ENCODE measurements around the gene MSMB. TPM values are rescaled to one million over a fixed set of nuclear protein-coding genes. Genes with fewer than 3 reads are reported as not detected.
A peak's percentile ranks its signal among the peaks of the same experiment; 100 is the strongest.

Gene MSMB
- total and polyA plus RNA-seq, 7 experiments from 2014 or later: not detected

DNA sequence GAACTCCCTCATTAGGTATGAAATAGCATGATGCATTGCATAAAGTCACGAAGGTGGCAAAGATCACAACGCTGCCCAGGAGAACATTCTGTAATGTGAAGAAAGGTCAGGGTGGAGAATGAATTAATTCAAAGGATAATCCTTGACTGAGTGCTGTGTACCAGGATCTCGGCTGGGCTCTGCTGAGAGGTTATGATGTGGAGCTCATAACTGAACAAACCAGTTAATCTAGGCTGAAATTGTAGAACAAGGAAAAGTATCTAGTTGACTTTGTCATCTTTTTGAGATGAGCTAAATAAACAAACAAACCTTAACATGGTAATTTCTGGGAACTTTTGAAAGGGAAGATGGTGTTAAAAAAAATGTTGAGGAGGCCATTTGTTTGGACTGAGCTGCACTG is 6.1 kb downstream of the MSMB start:
- ATAC-seq: no peak
- Mint-ChIP-seq H3K36me3 (no peaks in the 10 kb centered on the region), H3K4me3 (no peak overlapping the region), H3K27ac (no peak overlapping the region), H3K27me3 (peaks cover 0 to 23% (median 0%) of the 10 kb centered on the region in 5 donors), H3K9me3 (no peaks in the 10 kb centered on the region), H3K4me1 (peaks cover 0 to 5% (median 0%) of the 10 kb centered on the region in 7 donors)
- ChIA-PET CTCF (interaction anchor here (1.6 kb wide), 1 partner anchor 11 kb away, joined by 4 read pairs; no protein-coding TSS in a partner anchor), POLR2A (no interaction called here)
- no peaks in the 10 kb centered on the region for H3K9me3 ChIP-seq (ENCODE audit: control insufficient read depth in 2 of 3, low read length in 3 of 3)
- no peak overlapping the region for H3K4me3 ChIP-seq (ENCODE audit: low read length)
- no peak for DNase-seq
- no peak overlapping the region for H3K27ac ChIP-seq (ENCODE audit: low read depth, low read length)
- H3K27me3 ChIP-seq (ENCODE audit: control insufficient read depth in 2 of 2, insufficient read depth in 2 of 2, low read length in 2 of 2): no peaks in the 10 kb centered on the region
- intact Hi-C loops (cut with micrococcal nuclease): no loop called here
- H3K36me3 ChIP-seq (ENCODE audit: control insufficient read depth in 2 of 3, insufficient read depth in 3 of 3, low read length in 3 of 3): no peaks in the 10 kb centered on the region
- H3K4me1 ChIP-seq (ENCODE audit: control insufficient read depth in 2 of 2, insufficient read depth in 2 of 2, low read length in 2 of 2): no peaks in the 10 kb centered on the region

DNA sequence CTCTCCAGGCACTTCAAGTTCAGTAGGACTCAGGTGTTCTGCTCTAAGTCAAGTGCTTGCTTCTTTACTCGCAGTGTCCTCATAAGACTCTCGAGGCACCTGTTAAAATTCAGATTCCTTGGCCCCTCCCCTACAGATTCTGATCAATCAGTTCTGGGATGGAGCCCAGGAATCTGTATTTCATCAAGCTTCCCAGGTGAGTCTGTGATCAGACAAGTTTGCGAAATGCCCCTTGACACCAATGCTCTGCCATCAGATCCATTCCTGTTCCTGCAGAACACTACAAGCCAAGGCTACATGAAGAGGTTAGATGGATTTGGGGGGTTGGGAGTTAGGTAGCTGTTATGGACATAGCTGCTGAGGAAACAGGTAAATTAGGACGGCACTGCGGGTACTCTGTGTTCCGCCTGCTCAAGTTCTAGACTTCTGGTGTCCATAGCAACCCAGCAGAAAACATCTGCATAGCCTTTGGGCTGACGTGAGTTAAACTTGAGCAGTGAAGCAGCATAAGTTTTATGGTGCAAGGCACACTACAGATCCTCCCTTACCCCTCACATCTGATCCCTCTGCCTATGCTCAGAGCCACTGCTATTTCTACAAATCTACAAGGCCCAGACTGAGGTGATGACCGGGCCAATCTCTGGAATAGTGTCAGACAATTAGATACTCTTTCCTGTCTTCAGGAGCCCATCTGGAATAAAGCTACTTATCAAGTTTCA is 8.8 kb downstream of the MSMB start:
- Histone ChIP-seq H3K27me3 (ENCODE audit: control insufficient read depth in 2 of 2, insufficient read depth in 2 of 2, low read length in 2 of 2) (no peaks in the 10 kb centered on the region), H3K4me1 (ENCODE audit: control insufficient read depth in 2 of 2, insufficient read depth in 2 of 2, low read length in 2 of 2) (no peaks in the 10 kb centered on the region), H3K9me3 (ENCODE audit: control insufficient read depth in 2 of 3, low read length in 3 of 3) (no peaks in the 10 kb centered on the region), H3K27ac (ENCODE audit: low read depth, low read length) (no peak overlapping the region), H3K36me3 (ENCODE audit: control insufficient read depth in 2 of 3, insufficient read depth in 3 of 3, low read length in 3 of 3) (no peaks in the 10 kb centered on the region), H3K4me3 (ENCODE audit: low read length) (no peak overlapping the region)
- no peak for ATAC-seq
- ChIA-PET POLR2A (interaction anchor here (0.6 to 0.7 kb wide), 2 partner anchors 8 to 9 kb away, joined by 3 to 4 read pairs; no protein-coding TSS in a partner anchor), CTCF (no interaction called here)
- H3K27me3 Mint-ChIP-seq: peaks cover 0 to 18% (median 0%) of the 10 kb centered on the region in 5 donors
- no peak overlapping the region for H3K4me3 Mint-ChIP-seq
- peak overlapping the region in 1 of 9 donors; percentile 33 for H3K27ac Mint-ChIP-seq
- no peak for DNase-seq
- intact Hi-C loops (cut with micrococcal nuclease): no loop called here
- H3K4me1 Mint-ChIP-seq: peaks cover 0 to 5% (median 1%) of the 10 kb centered on the region in 7 donors
- no peaks in the 10 kb centered on the region for H3K9me3 Mint-ChIP-seq
- no peaks in the 10 kb centered on the region for H3K36me3 Mint-ChIP-seq

DNA sequence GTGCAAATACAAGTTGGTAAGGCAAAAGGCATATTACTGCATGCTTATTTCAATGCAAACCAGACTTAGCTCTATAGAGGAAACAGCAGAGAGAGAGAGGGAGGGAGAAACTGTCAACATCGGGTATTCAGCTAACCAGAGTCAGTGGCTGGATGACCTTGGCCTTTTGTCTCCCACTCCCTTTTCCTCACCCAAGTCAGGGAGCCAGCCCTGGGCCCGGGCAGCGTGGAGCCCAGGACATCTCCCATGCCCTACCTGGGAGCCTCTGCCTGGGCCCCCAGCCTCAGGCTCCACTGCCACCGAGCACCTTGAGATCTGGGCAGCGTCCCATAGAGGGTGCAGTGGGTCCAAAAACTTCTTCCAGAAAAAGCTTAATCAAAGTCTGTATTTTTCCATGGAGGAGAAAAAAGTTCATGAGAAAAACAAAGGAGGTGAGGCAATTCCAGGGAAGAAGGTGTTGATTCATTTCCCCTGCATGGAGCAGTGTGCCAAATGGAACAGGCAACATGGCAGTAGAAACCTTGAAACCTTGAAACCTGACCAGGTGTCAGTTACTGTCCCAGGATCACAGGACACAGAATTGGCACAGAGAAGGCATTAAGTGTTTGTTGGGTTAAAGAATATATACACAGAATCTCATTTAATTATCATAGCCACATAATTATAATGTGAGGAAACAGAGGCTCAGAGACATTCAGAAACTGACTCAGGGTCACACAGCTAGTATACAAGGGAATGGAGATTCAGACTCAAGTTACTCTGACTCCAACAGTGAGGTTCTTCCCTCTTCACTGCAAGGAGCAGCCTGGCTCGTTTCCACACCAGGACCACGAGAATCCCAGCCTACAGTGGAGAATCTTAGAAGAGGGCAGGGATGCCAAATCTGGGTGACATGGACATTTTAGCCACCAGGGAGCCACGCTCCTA is 9.9 kb downstream of the MSMB start:
- ATAC-seq: no peak
- Mint-ChIP-seq H3K4me1 (peaks cover 0 to 12% (median 5%) of the 10 kb centered on the region in 7 donors), H3K36me3 (no peaks in the 10 kb centered on the region), H3K9me3 (peaks cover 0 to 2% (median 0%) of the 10 kb centered on the region in 11 donors), H3K27me3 (peaks cover 0 to 10% (median 0%) of the 10 kb centered on the region in 5 donors), H3K4me3 (no peak overlapping the region), H3K27ac (no peak overlapping the region)
- Histone ChIP-seq H3K27me3 (ENCODE audit: control insufficient read depth in 2 of 2, insufficient read depth in 2 of 2, low read length in 2 of 2) (no peaks in the 10 kb centered on the region), H3K9me3 (ENCODE audit: control insufficient read depth in 2 of 3, low read length in 3 of 3) (no peaks in the 10 kb centered on the region), H3K4me3 (ENCODE audit: low read length) (no peak overlapping the region), H3K36me3 (ENCODE audit: control insufficient read depth in 2 of 3, insufficient read depth in 3 of 3, low read length in 3 of 3) (no peaks in the 10 kb centered on the region), H3K27ac (ENCODE audit: low read depth, low read length) (no peak overlapping the region), H3K4me1 (ENCODE audit: control insufficient read depth in 2 of 2, insufficient read depth in 2 of 2, low read length in 2 of 2) (no peaks in the 10 kb centered on the region)
- ChIA-PET POLR2A (no interaction called here), CTCF (no interaction called here)
- intact Hi-C loops (cut with micrococcal nuclease): no loop called here
- DNase-seq: no peak

DNA sequence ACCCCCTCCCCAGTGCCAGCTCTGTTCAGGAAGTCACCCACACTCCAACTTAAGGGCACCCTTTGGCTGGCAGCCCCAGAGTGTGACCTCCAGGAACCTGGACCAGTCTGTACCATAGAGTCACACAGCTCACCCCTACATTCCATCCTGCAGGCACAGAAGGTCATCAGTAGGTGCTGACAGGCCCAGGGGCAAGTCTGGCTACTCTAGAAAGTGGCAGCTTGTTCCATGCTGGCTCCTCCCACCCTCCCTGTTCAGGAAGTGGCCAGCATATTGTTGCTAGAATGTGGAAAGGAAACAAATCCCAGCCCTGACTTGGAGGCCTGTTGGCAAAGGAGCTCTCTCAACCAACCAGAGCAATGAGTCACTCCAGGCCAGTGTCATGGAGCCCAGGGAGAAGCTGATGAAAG is 12.5 kb downstream of the MSMB start:
- no peak overlapping the region for H3K27ac ChIP-seq (ENCODE audit: low read depth, low read length)
- no peaks in the 10 kb centered on the region for H3K27me3 ChIP-seq (ENCODE audit: control insufficient read depth in 2 of 2, insufficient read depth in 2 of 2, low read length in 2 of 2)
- POLR2A ChIA-PET: no interaction called here
- no peaks in the 10 kb centered on the region for H3K36me3 Mint-ChIP-seq
- H3K36me3 ChIP-seq (ENCODE audit: control insufficient read depth in 2 of 3, insufficient read depth in 3 of 3, low read length in 3 of 3): peaks cover 0 to 5% (median 0%) of the 10 kb centered on the region in 3 experiments
- DNase-seq (no peak), ATAC-seq (no peak)
- no peak overlapping the region for H3K27ac Mint-ChIP-seq
- H3K4me1 Mint-ChIP-seq: peaks cover 16 to 29% (median 23%) of the 10 kb centered on the region in 7 donors
- H3K9me3 Mint-ChIP-seq: peaks cover 0 to 2% (median 0%) of the 10 kb centered on the region in 11 donors
- H3K9me3 ChIP-seq (ENCODE audit: control insufficient read depth in 2 of 3, low read length in 3 of 3): no peaks in the 10 kb centered on the region
- intact Hi-C loops (cut with micrococcal nuclease): loop anchor here in 1 of 2 donors (5.0 kb wide), 1 partner anchor 59 kb away; no protein-coding TSS in a partner anchor
- H3K4me3 ChIP-seq (ENCODE audit: low read length): no peak overlapping the region
- peaks cover 13 to 14% of the 10 kb centered on the region in 2 donors for H3K4me1 ChIP-seq (ENCODE audit: control insufficient read depth in 2 of 2, insufficient read depth in 2 of 2, low read length in 2 of 2)
- peaks cover 0 to 8% (median 0%) of the 10 kb centered on the region in 5 donors for H3K27me3 Mint-ChIP-seq
- CTCF ChIA-PET: interaction anchor here (0.8 kb wide), 1 partner anchor 297 kb away, joined by 3 read pairs; no protein-coding TSS in a partner anchor
- H3K4me3 Mint-ChIP-seq: no peak overlapping the region

DNA sequence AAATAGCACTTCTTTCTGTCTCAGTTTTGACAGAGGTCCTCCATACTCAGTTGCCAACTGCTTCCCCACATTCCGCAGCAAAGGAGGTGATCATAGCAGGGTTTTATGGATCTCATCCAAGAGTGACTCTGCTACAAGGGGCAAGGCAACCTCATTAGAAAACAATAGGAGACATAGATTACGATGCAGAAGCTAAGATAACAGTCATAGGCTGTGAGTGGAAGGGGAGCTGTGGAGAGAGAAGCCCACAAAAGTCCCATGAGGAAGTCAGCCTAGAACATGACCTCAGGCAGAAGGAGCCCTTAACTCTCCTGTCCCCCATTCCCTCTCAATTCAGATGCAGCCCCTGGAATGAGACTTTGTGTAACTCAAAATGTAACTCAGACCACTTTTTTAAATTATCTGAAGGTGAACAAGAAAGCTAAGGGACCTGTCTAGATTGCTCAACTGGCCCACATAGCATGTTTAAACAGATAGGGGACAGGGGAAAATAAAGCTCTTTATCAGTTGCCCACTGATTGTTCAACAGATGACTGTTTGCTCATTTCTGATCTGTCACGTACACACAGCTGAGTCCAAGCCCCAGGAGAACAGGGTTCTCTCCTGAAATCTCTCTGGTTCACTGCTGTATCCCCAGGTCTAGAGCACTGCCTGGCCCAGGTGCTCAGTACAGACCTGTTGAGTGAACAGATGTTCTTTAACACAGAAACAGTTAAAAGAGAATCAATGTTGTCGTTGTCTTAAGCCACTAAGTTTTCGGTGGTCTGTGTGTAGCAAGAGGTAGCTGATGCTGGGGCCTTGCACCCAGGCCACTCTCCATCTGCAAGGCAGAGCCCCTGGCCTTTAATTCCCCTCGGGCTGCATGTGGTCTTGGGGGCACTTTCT is 14.2 kb downstream of the MSMB start:
- Histone ChIP-seq H3K36me3 (ENCODE audit: control insufficient read depth in 2 of 3, insufficient read depth in 3 of 3, low read length in 3 of 3) (peaks cover 0 to 5% (median 0%) of the 10 kb centered on the region in 3 experiments), H3K9me3 (ENCODE audit: control insufficient read depth in 2 of 3, low read length in 3 of 3) (no peaks in the 10 kb centered on the region), H3K4me3 (ENCODE audit: low read length) (no peak overlapping the region), H3K27ac (ENCODE audit: low read depth, low read length) (no peak overlapping the region), H3K4me1 (ENCODE audit: control insufficient read depth in 2 of 2, insufficient read depth in 2 of 2, low read length in 2 of 2) (peaks cover 22 to 27% of the 10 kb centered on the region in 2 donors), H3K27me3 (ENCODE audit: control insufficient read depth in 2 of 2, insufficient read depth in 2 of 2, low read length in 2 of 2) (no peaks in the 10 kb centered on the region)
- Mint-ChIP-seq H3K36me3 (no peaks in the 10 kb centered on the region), H3K27ac (peak overlapping the region in 8 of 9 donors; percentile 29 to 94 (median 68)), H3K4me1 (peaks cover 33 to 46% (median 40%) of the 10 kb centered on the region in 7 donors), H3K27me3 (peaks cover 0 to 8% (median 0%) of the 10 kb centered on the region in 5 donors), H3K4me3 (peak overlapping the region in 9 of 10 donors; percentile 10 to 90 (median 39)), H3K9me3 (peaks cover 0 to 2% (median 0%) of the 10 kb centered on the region in 11 donors)
- intact Hi-C loops (cut with micrococcal nuclease): loop anchor here (2.0 to 5.0 kb wide), 6 partner anchors 59 to 437 kb away; partner anchors contain the start of gene TIMM23 (in 1 of the 2)
- POLR2A ChIA-PET: interaction anchor here (1.0 to 1.9 kb wide), 3 partner anchors 14 to 63 kb away, joined by 3 to 9 read pairs (median 3); no protein-coding TSS in a partner anchor
- no peak for DNase-seq
- no peak for ATAC-seq
- CTCF ChIA-PET: interaction anchor here (0.9 to 1.6 kb wide), 3 partner anchors 11 to 12 kb away, joined by 3 to 4 read pairs (median 3); no protein-coding TSS in a partner anchor
